Activated CD8-positive, alpha-beta T cell treated with anti-CD3 and anti-CD28 coated beads, Interleukin-2, amount 10 ng/mL, durations not matched to agents 7 days and 5 days (primary cell): ENCODE data around the gene IRF4. TPM values are rescaled to one million over a fixed set of nuclear protein-coding genes. Genes with fewer than 3 reads are reported as not detected.

Source experiments
- ATAC-seq: fragments of 150-1000 bp; cut with Tn5 transposase; one replicate; pipeline ENCODE4 v1.10.0; 2021; ENCODE audit warnings: moderate library complexity
- CTCF ChIA-PET: fragments of 350-600 bp; sonication (Branson Sonifier 250); formaldehyde crosslinking; loops from one replicate; lab custom pipeline; 2021; ENCODE audit warnings: antibody characterized with exemption; lab: Charles Lee
- POLR2A ChIA-PET: fragments of 350-600 bp; sonication (Branson Sonifier 250); formaldehyde crosslinking; loops from one replicate; lab custom pipeline; 2021; ENCODE audit warnings: antibody characterized with exemption; lab: Charles Lee
- DNase-seq: peaks from one replicate; pipeline ENCODE4 v3.0.0-alpha.2; 2020
- H3K27ac Mint-ChIP-seq: one replicate; pipeline ENCODE4 v1.8.0; 2021; ENCODE audit warnings: mild to moderate bottlenecking, mixed read lengths
- H3K27me3 Mint-ChIP-seq: one replicate; pipeline ENCODE4 v1.8.0; 2021; ENCODE audit warnings: low read depth, mixed read lengths
- H3K36me3 Mint-ChIP-seq: one replicate; pipeline ENCODE4 v1.8.0; 2021; ENCODE audit warnings: low read depth, mixed read lengths
- H3K4me1 Mint-ChIP-seq: one replicate; pipeline ENCODE4 v1.8.0; 2021; ENCODE audit warnings: low read depth, mixed read lengths
- H3K4me3 Mint-ChIP-seq: one replicate; pipeline ENCODE4 v1.8.0; 2021; ENCODE audit warnings: mild to moderate bottlenecking, mixed read lengths
- H3K9me3 Mint-ChIP-seq: one replicate; pipeline ENCODE4 v1.8.0; 2022; ENCODE audit warnings: mixed read lengths; ENCODE audit not compliant: insufficient read depth
- total RNA-seq, 2 experiments: library from RNA; stranded (reverse); gene quantifications; one replicate each; pipeline ENCODE4 v1.2.3, GENCODE V29; 2021

IRF4 gene
- total RNA-seq, 2 experiments from 2014 or later: 91.2 to 95.2 TPM

DNA sequence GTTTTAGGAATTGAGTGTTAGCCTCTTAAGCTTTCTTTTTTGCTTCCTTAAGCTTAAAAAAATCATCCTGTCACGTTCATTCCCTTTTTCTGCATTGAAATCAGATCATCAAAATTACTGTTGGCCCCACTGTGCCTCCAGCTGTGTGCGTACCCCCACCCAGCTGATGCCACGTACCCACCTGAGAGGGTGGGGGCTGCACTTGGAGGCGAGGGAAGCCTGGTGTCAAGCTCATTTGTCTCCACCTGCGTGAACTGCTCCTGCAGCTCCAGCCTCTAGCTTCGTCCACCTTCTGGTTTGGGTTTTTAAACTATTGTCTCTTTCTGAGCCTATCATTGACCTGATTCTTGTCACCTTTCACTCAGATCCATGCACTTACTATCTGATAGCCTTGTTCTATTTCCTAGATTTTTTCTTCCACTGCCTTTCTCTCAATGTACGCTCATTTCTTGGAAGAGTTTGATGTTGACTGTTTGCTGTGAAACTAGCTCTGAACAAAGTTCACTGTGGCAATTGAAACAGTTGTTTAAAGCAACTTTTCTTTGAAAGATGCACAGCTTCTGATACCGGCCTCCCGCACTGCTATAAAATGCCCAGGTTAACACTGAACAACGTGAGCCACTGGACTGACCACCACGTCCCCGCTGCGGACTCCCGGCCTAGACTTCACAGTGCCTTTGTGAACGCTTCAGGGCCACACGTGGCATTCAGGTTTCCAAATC lies 30.0 kb upstream of the IRF4 start:
- POLR2A ChIA-PET: interaction anchor here (1.0 kb wide), 1 partner anchor 27 kb away, joined by 3 read pairs; no protein-coding TSS in a partner anchor

DNA sequence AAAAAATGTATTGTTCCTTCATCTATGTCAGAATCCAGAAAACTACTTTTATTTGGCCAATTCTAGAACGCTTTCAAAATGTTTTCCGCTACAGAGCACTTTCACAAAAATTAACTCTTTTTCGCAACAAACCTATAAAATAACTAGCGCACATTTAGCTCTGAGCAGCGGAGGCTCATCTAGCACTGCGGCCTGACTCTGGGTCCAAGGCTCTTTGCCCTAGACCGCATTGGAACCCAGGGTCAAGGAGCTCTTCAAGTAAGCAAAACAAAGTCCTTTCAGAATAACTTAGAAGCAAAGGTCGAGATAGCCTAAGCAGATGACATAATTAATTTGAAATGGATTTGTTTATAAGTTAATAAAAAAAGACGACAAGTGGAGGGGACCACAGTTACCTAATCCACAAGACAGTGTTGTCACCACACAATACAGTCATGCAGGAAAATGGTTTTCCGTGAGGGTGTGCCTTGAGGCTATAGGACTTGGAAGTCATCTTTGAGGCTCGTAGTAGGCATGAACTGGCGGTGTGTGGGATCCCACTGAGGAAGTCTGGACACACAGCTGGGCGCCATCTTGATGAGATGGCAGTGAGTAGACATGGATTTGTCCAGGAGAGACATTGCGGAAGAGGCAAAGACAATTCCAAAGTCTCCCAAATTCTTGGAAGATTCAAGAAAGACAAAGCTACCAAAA lies 29.2 kb upstream of the IRF4 start:
- Mint-ChIP-seq H3K4me3 (no peak overlapping the region), H3K27me3 (peaks cover 7% of the 10 kb centered on the region), H3K9me3 (peaks cover 14% of the 10 kb centered on the region), H3K4me1 (peaks cover 5% of the 10 kb centered on the region), H3K27ac (no peak overlapping the region), H3K36me3 (no peaks in the 10 kb centered on the region)
- ATAC-seq (no peak), DNase-seq (no peak)
- CTCF ChIA-PET: interaction anchor here (1.6 kb wide), 1 partner anchor 172 kb away, joined by 4 read pairs; no protein-coding TSS in a partner anchor
- POLR2A ChIA-PET: no interaction called here

More for the DNA sequence above, 30.0 kb upstream of the IRF4 start:
- Mint-ChIP-seq H3K36me3 (no peaks in the 10 kb centered on the region), H3K27ac (no peak overlapping the region), H3K9me3 (peaks cover 14% of the 10 kb centered on the region), H3K27me3 (peaks cover 1% of the 10 kb centered on the region), H3K4me1 (peaks cover 10% of the 10 kb centered on the region), H3K4me3 (no peak overlapping the region)
- DNase-seq (no peak), ATAC-seq (no peak)
- CTCF ChIA-PET: interaction anchor here (1.2 to 1.6 kb wide), 3 partner anchors 10 to 173 kb away, joined by 3 to 6 read pairs (median 4); no protein-coding TSS in a partner anchor

DNA sequence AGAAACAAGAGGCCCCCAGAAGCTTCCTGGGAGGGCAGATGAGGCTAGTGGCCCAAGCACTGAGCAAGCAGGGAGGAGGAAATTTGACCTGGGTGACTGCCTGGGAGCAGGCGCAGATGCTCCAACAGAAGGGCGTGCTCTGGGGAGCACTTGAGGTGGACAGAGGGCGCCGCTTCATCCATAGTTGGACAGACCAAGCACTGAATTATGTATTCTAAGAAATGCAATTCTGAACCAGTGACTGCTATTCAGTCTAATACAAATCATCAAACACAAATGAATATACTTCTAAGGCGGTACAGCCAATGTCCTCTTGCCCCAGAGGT lies 28.7 kb upstream of the IRF4 start:
- no peak overlapping the region for H3K27ac Mint-ChIP-seq
- peaks cover 10% of the 10 kb centered on the region for H3K27me3 Mint-ChIP-seq
- POLR2A ChIA-PET: no interaction called here
- H3K36me3 Mint-ChIP-seq: no peaks in the 10 kb centered on the region
- CTCF ChIA-PET: interaction anchor here (1.6 kb wide), 1 partner anchor 172 kb away, joined by 4 read pairs; no protein-coding TSS in a partner anchor
- no peak for DNase-seq
- peaks cover 5% of the 10 kb centered on the region for H3K4me1 Mint-ChIP-seq
- H3K4me3 Mint-ChIP-seq: no peak overlapping the region
- peaks cover 14% of the 10 kb centered on the region for H3K9me3 Mint-ChIP-seq
- ATAC-seq: no peak

DNA sequence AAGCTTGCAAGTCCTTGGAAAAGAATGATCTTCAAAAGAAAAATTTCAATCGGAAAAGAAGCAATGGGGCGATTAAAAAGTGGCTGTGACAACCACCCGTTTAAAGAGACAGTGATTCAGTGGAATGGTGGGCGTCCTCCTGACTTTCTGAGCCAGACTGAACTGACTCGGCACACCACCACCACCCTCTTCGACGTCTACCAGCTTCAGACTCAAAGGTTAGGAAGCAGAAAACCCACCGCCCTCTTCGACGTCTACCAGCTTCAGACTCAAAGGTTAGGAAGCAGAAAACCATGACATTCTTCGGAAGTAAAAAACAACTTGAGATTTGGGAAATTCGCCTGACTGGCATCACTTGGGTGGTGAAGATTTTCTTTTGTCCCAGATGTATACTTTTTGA lies 28.3 kb upstream of the IRF4 start:
- H3K27me3 Mint-ChIP-seq: peaks cover 10% of the 10 kb centered on the region
- H3K27ac Mint-ChIP-seq: no peak overlapping the region
- DNase-seq: no peak
- peaks cover 14% of the 10 kb centered on the region for H3K9me3 Mint-ChIP-seq
- POLR2A ChIA-PET: no interaction called here
- H3K36me3 Mint-ChIP-seq: no peaks in the 10 kb centered on the region
- no peak for ATAC-seq
- H3K4me1 Mint-ChIP-seq: peaks cover 3% of the 10 kb centered on the region
- CTCF ChIA-PET: interaction anchor here (1.3 to 1.6 kb wide), 2 partner anchors 12 to 173 kb away, joined by 3 to 4 read pairs; no protein-coding TSS in a partner anchor
- no peak overlapping the region for H3K4me3 Mint-ChIP-seq

DNA sequence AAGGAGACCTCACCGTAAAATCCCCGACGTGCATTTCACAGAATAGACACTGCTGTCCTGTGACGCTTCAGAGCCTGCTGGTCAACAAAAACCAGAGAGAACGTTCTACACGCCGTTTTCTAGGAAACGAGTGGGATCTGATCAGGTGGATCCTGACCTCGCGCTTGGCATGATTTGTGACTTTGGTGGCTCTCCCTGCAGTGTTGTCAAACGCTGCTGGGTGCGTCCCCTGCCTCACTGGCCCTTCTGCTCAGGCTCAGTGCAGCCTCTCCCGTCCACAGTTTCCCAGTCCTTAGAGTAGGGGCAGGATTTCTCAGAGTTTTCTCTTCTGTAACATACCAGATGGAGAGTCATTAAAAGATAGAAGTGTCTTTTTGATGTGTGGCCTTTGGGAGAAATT lies 27.6 kb upstream of the IRF4 start:
- Mint-ChIP-seq H3K9me3 (peaks cover 14% of the 10 kb centered on the region), H3K4me1 (no peaks in the 10 kb centered on the region), H3K27ac (no peak overlapping the region), H3K4me3 (no peak overlapping the region), H3K27me3 (peaks cover 10% of the 10 kb centered on the region), H3K36me3 (no peaks in the 10 kb centered on the region)
- CTCF ChIA-PET: interaction anchor here (1.3 kb wide), 1 partner anchor 13 kb away, joined by 3 read pairs; no protein-coding TSS in a partner anchor
- POLR2A ChIA-PET: no interaction called here
- DNase-seq (no peak), ATAC-seq (no peak)

DNA sequence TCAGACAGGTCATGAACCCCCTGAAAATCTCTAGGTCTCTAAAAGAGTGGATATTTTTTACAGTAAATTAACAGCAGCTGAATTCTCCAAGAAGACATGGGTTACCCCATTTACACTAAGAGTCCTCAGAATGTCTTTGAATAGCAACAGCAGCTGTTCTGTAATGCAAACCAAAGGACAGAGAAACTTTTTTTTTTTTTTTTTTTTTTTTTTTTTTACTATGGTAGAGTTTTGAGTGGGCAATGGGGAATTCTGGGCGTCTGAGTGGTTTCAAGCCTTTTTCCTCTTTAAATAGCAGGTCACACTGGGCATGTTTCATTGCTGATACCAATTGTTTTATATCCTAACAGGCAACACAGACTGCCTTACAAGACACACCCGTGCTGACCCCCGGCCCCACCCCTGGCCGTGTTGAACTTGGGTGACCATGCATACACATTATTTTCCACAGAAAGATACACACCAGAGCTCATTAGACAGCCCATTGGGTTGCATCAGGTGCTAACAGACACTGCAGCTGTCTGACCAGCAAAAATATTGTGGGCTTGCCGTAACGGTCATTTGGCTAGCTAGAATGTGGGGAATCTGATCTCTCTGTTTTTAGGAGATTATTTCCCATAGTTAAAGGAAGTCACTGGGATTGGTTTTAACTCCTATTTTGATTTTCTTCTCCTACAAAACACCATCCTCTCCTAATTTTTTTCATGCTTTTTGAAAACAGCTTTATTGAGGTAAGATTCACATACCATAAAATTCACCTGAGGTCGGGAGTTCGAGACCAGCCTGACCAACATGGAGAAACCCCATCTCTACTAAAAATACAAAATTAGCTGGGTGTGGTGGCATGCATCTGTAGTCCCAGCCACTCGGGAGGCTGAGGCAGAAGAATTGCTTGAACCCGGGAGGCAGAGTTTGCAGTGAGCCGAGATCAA lies 26.7 kb upstream of the IRF4 start:
- POLR2A ChIA-PET: interaction anchor here (0.6 to 1.4 kb wide), 3 partner anchors 11 to 52 kb away, joined by 3 to 4 read pairs (median 3); partner anchors contain the start of gene IRF4
- peaks cover 14% of the 10 kb centered on the region for H3K9me3 Mint-ChIP-seq
- H3K27me3 Mint-ChIP-seq: peaks cover 12% of the 10 kb centered on the region
- H3K36me3 Mint-ChIP-seq: no peaks in the 10 kb centered on the region
- DNase-seq (no peak), ATAC-seq (no peak)
- no peak overlapping the region for H3K4me3 Mint-ChIP-seq
- CTCF ChIA-PET: interaction anchor here (0.8 kb wide), 1 partner anchor 20 kb away, joined by 3 read pairs; no protein-coding TSS in a partner anchor
- H3K4me1 Mint-ChIP-seq: no peaks in the 10 kb centered on the region
- H3K27ac Mint-ChIP-seq: no peak overlapping the region

- ChIA-PET CTCF (interaction anchor here (1.1 kb wide), 1 partner anchor 18 kb away, joined by 3 read pairs; no protein-coding TSS in a partner anchor), POLR2A (interaction anchor here (1.4 kb wide), 1 partner anchor 26 kb away, joined by 4 read pairs; the partner anchor contains the start of gene IRF4)
- no peak for ATAC-seq
These were observed 25.7 kb upstream of the IRF4 start for GRCh38 chr6:365835-366234.

DNA sequence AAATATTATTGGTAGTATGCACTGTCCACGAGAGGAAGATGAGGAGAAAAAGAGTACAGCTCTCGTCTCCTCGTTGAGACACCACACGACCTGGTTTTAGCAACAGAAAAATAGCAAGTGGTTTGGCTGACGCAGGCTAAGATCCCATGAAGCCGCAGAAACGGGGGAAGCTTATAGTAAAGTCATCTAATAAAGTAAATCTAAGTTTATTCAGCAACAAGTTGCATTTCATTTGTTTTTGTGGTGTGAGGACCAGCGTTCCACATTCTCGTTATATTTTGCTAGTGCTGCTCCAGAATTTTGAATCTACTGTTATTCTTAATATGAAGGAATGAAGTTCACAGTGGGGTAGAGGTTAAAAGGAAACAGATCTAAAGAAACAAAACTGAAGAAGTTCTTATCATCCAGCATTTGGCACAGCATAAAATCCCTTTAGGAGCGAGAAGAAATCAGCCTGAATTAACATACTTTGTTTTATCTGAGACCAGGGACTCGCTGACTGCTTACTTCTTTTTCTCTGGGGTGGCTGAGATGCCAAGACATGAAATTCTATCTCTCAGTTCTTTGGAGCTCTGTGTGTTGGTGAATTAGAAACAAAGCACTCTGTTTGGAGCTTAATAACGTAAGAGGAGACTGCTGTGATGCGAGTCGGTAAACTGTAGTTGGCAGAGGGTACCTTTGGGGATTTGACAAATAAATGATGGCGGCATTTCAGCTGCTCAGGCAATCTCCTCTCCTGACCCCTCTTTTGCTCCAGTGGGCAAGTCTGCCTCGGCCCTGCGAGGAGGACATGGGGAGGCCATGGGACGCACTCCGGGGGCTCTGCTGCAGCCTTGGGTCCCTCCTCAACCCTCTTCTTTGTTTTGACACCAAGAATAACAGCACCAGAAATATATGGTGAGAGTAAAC lies 24.9 kb upstream of the IRF4 start:
- Mint-ChIP-seq H3K9me3 (peaks cover 14% of the 10 kb centered on the region), H3K4me3 (no peak overlapping the region), H3K27ac (no peak overlapping the region), H3K4me1 (no peaks in the 10 kb centered on the region), H3K27me3 (peaks cover 14% of the 10 kb centered on the region), H3K36me3 (no peaks in the 10 kb centered on the region)
- ATAC-seq (no peak), DNase-seq (no peak)
- ChIA-PET CTCF (interaction anchor here (1.1 kb wide), 1 partner anchor 19 kb away, joined by 3 read pairs; no protein-coding TSS in a partner anchor), POLR2A (interaction anchor here (1.4 kb wide), 1 partner anchor 25 kb away, joined by 4 read pairs; the partner anchor contains the start of gene IRF4)

More at GRCh38 chr6:365835-366234, 25.7 kb upstream of the IRF4 start:
- Mint-ChIP-seq H3K27ac (no peak overlapping the region), H3K9me3 (peaks cover 14% of the 10 kb centered on the region), H3K4me3 (no peak overlapping the region), H3K4me1 (no peaks in the 10 kb centered on the region), H3K36me3 (no peaks in the 10 kb centered on the region), H3K27me3 (peaks cover 13% of the 10 kb centered on the region)
- no peak for DNase-seq

- POLR2A ChIA-PET: no interaction called here
- Mint-ChIP-seq H3K4me3 (no peak overlapping the region), H3K36me3 (no peaks in the 10 kb centered on the region), H3K27me3 (peaks cover 16% of the 10 kb centered on the region), H3K27ac (no peak overlapping the region), H3K9me3 (peaks cover 12% of the 10 kb centered on the region), H3K4me1 (no peaks in the 10 kb centered on the region)
- no peak for ATAC-seq
- no peak for DNase-seq
- CTCF ChIA-PET: no interaction called here
These were observed 24.2 kb upstream of the IRF4 start for GRCh38 chr6:367298-367794.

- Mint-ChIP-seq H3K36me3 (no peaks in the 10 kb centered on the region), H3K4me1 (peaks cover 6% of the 10 kb centered on the region), H3K9me3 (peaks cover 6% of the 10 kb centered on the region), H3K27ac (no peak overlapping the region), H3K4me3 (no peak overlapping the region), H3K27me3 (peaks cover 22% of the 10 kb centered on the region)
- ChIA-PET CTCF (no interaction called here), POLR2A (no interaction called here)
- no peak for ATAC-seq
- DNase-seq: no peak
These were observed 23.5 kb upstream of the IRF4 start for GRCh38 chr6:367891-368630.
